ENCODE measurements around the gene GNA14.
"Not testable (repeated sequence)": the region's sequence is repeated elsewhere in the genome, so short reads cannot be mapped to it uniquely, and the experiment has no call there.

Gene GNA14

GRCh38 chr9:77640741-77641580, 7.2 kb downstream of the GNA14 start:
- DNase-seq = no peak

- no peak for DNase-seq
Measured at GRCh38 chr9:77632652-77633051, 15.5 kb downstream of the GNA14 start.

- not testable (repeated sequence) for DNase-seq
Measured at GRCh38 chr9:77628864-77629263, 19.3 kb downstream of the GNA14 start.

GRCh38 chr9:77616191-77616590, 31.9 kb downstream of the GNA14 start:
- no peak for DNase-seq

GRCh38 chr9:77614645-77615044, 33.5 kb downstream of the GNA14 start:
- DNase-seq = no peak

GRCh38 chr9:77606526-77606925, 41.6 kb downstream of the GNA14 start:
- DNase-seq = no peak

GRCh38 chr9:77605449-77606220, 42.5 kb downstream of the GNA14 start:
- DNase-seq = no peak

GRCh38 chr9:77604316-77604715, 43.8 kb downstream of the GNA14 start:
- DNase-seq = no peak

- DNase-seq = no peak
Measured at GRCh38 chr9:77602852-77603251, 45.3 kb downstream of the GNA14 start.

GRCh38 chr9:77601476-77602099, 46.5 kb downstream of the GNA14 start:
- no peak for DNase-seq

- no peak for DNase-seq
Measured at GRCh38 chr9:77600810-77601209, 47.3 kb downstream of the GNA14 start.

- DNase-seq = no peak
Measured at GRCh38 chr9:77599492-77599891, 48.6 kb downstream of the GNA14 start.

- no peak for DNase-seq
Measured at GRCh38 chr9:77598991-77599390, 49.1 kb downstream of the GNA14 start.

- DNase-seq = no peak
Measured at GRCh38 chr9:77598524-77598923, 49.6 kb downstream of the GNA14 start.

- DNase-seq = no peak
Measured at GRCh38 chr9:77597057-77597456, 51.1 kb downstream of the GNA14 start.

GRCh38 chr9:77595426-77596095, 52.6 kb downstream of the GNA14 start:
- DNase-seq = no peak

- DNase-seq = no peak
Measured at GRCh38 chr9:77594963-77595362, 53.2 kb downstream of the GNA14 start.

- DNase-seq = no peak
Measured at GRCh38 chr9:77593528-77593927, 54.6 kb downstream of the GNA14 start.

- no peak for DNase-seq
Measured at GRCh38 chr9:77592476-77592875, 55.6 kb downstream of the GNA14 start.

- DNase-seq = peak; percentile 46
Measured at GRCh38 chr9:77589046-77589795, 58.9 kb downstream of the GNA14 start.

GRCh38 chr9:77588271-77588937, 59.7 kb downstream of the GNA14 start:
- no peak for DNase-seq

GRCh38 chr9:77587851-77588250, 60.3 kb downstream of the GNA14 start:
- DNase-seq = no peak

All from NCI-H2107 (cell line).